ENCODE measurements around the gene NRL.

The NRL gene

GRCh38 chr14:24064856-24065255 is 49.9 kb downstream of the NRL start:
- no peak overlapping the region for H3K4me3 ChIP-seq (ENCODE audit: low read length, poor library complexity, severe bottlenecking)
- no peak overlapping the region for H3K9ac ChIP-seq (ENCODE audit: low read depth, low read length, poor library complexity, severe bottlenecking)
- H3K36me3 ChIP-seq (ENCODE audit: insufficient read depth, low read length), result no peaks in the 10 kb centered on the region
- H4K20me1 ChIP-seq (ENCODE audit: insufficient read depth, low read length, poor library complexity, severe bottlenecking), result no peaks in the 10 kb centered on the region
- H3K4me2 ChIP-seq (ENCODE audit: low read depth, low read length, poor library complexity, severe bottlenecking), result no peak overlapping the region
- H3K27me3 ChIP-seq (ENCODE audit: insufficient read depth, low read length, poor library complexity, severe bottlenecking), result no peaks in the 10 kb centered on the region
- TF ChIP-seq, protein P1, sequence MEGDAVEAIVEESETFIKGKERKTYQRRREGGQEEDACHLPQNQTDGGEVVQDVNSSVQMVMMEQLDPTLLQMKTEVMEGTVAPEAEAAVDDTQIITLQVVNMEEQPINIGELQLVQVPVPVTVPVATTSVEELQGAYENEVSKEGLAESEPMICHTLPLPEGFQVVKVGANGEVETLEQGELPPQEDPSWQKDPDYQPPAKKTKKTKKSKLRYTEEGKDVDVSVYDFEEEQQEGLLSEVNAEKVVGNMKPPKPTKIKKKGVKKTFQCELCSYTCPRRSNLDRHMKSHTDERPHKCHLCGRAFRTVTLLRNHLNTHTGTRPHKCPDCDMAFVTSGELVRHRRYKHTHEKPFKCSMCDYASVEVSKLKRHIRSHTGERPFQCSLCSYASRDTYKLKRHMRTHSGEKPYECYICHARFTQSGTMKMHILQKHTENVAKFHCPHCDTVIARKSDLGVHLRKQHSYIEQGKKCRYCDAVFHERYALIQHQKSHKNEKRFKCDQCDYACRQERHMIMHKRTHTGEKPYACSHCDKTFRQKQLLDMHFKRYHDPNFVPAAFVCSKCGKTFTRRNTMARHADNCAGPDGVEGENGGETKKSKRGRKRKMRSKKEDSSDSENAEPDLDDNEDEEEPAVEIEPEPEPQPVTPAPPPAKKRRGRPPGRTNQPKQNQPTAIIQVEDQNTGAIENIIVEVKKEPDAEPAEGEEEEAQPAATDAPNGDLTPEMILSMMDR (conservative IDR thresholded peaks at IDR 0.05; ENCODE audit: low read length), result no peak
- no peak for TF ChIP-seq EZH2phosphoT487 (IDR thresholded peaks at IDR 0.05; ENCODE audit: borderline replicate concordance)
- H2AFZ ChIP-seq (ENCODE audit: low read length), result no peak overlapping the region
- no peaks in the 10 kb centered on the region for H3K4me1 ChIP-seq (ENCODE audit: insufficient read depth, low read length, poor library complexity, severe bottlenecking)
- no peaks in the 10 kb centered on the region for H3K9me2 ChIP-seq (replicated peaks; ENCODE audit: low read depth, low read length)
- H3K79me2 ChIP-seq (ENCODE audit: insufficient read depth, low read length), result no peaks in the 10 kb centered on the region
- no peaks in the 10 kb centered on the region for H3F3A ChIP-seq (ENCODE audit: low read depth)
- H3K9me3 ChIP-seq (ENCODE audit: insufficient read depth, low read depth, low read length), result no peaks in the 10 kb centered on the region

- Histone ChIP-seq H3K79me2 (ENCODE audit: insufficient read depth, low read length) (no peaks in the 10 kb centered on the region), H3K27me3 (ENCODE audit: insufficient read depth, low read length, poor library complexity, severe bottlenecking) (no peaks in the 10 kb centered on the region), H3K4me2 (ENCODE audit: low read depth, low read length, poor library complexity, severe bottlenecking) (no peak overlapping the region), H3K9ac (ENCODE audit: low read depth, low read length, poor library complexity, severe bottlenecking) (no peak overlapping the region), H3K36me3 (ENCODE audit: insufficient read depth, low read length) (no peaks in the 10 kb centered on the region), H4K20me1 (ENCODE audit: insufficient read depth, low read length, poor library complexity, severe bottlenecking) (no peaks in the 10 kb centered on the region), H3F3A (ENCODE audit: low read depth) (no peaks in the 10 kb centered on the region), H3K4me1 (ENCODE audit: insufficient read depth, low read length, poor library complexity, severe bottlenecking) (no peaks in the 10 kb centered on the region), H3K4me3 (ENCODE audit: low read length, poor library complexity, severe bottlenecking) (no peak overlapping the region), H3K9me2 (replicated peaks; ENCODE audit: low read depth, low read length) (no peaks in the 10 kb centered on the region), H3K9me3 (ENCODE audit: insufficient read depth, low read depth, low read length) (no peaks in the 10 kb centered on the region), H2AFZ (ENCODE audit: low read length) (no peak overlapping the region)
- no peak for TF ChIP-seq EZH2phosphoT487 (IDR thresholded peaks at IDR 0.05; ENCODE audit: borderline replicate concordance)
- TF ChIP-seq, protein P1 (conservative IDR thresholded peaks at IDR 0.05; ENCODE audit: low read length), result no peak
These were observed 50.5 kb downstream of the NRL start for GRCh38 chr14:24064091-24064795.

- H3K4me3 ChIP-seq (ENCODE audit: low read length, poor library complexity, severe bottlenecking), result no peak overlapping the region
- H3K9ac ChIP-seq (ENCODE audit: low read depth, low read length, poor library complexity, severe bottlenecking), result no peak overlapping the region
- no peaks in the 10 kb centered on the region for H3K36me3 ChIP-seq (ENCODE audit: insufficient read depth, low read length)
- no peaks in the 10 kb centered on the region for H3F3A ChIP-seq (ENCODE audit: low read depth)
- no peaks in the 10 kb centered on the region for H3K9me2 ChIP-seq (replicated peaks; ENCODE audit: low read depth, low read length)
- no peaks in the 10 kb centered on the region for H4K20me1 ChIP-seq (ENCODE audit: insufficient read depth, low read length, poor library complexity, severe bottlenecking)
- H3K27me3 ChIP-seq (ENCODE audit: insufficient read depth, low read length, poor library complexity, severe bottlenecking), result no peaks in the 10 kb centered on the region
- H3K4me1 ChIP-seq (ENCODE audit: insufficient read depth, low read length, poor library complexity, severe bottlenecking), result no peaks in the 10 kb centered on the region
- no peak overlapping the region for H2AFZ ChIP-seq (ENCODE audit: low read length)
- no peak overlapping the region for H3K4me2 ChIP-seq (ENCODE audit: low read depth, low read length, poor library complexity, severe bottlenecking)
- TF ChIP-seq EZH2phosphoT487 (IDR thresholded peaks at IDR 0.05; ENCODE audit: borderline replicate concordance), result no peak
- TF ChIP-seq, protein P1 (conservative IDR thresholded peaks at IDR 0.05; ENCODE audit: low read length), result no peak
- no peaks in the 10 kb centered on the region for H3K79me2 ChIP-seq (ENCODE audit: insufficient read depth, low read length)
- H3K9me3 ChIP-seq (ENCODE audit: insufficient read depth, low read depth, low read length), result no peaks in the 10 kb centered on the region
These were observed 51.4 kb downstream of the NRL start for GRCh38 chr14:24063263-24063836.
